Activated T-cell treated with anti-CD3 and anti-CD28 coated beads, Interleukin-2, amount 50 U/mL, for 1 hour (primary cell): ENCODE results near the gene GALNT8.

Experiments used
- DNase-seq: peaks from one replicate; pipeline ENCODE4 v3.0.0-alpha.2; 2020

The GALNT8 gene

DNA sequence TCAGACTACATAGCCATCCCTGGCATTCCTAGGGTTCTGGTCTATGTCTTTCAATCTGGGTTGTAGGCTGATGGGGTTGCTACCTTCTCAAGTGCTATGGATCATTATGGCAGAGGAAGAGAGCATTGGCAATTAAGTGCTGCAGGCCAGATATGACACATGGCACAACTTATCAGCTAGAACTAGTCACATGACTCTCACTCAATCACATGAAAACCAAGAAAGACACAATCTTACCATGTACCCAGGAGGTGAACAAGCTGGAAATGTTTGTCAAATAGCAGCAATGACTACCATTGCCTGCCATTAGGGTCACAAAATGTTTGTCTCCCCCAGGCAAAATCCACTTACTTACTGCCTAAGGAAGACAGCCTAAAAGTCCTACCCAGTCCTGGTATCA lies 80.4 kb downstream of the GALNT8 start:
- no peak for DNase-seq

DNA sequence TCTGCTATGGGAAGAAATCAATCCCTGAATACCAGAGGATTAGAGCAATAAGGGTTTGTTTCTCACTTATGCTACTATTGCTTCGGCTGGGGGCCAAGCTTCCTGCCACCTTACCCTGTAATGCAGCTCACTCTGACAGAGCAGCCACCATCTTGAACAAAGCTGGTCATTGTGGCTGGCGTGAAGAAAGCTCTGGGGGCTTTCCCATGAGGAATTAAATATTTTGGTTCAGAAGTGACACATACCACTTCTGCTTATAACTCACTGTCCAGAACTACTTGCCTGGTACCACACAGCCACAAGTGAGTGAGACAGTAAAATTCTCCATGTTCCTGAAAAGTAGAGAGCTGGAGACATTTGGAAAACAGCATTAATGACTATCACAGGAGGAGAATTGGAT lies 82.6 kb downstream of the GALNT8 start:
- no peak for DNase-seq

DNA sequence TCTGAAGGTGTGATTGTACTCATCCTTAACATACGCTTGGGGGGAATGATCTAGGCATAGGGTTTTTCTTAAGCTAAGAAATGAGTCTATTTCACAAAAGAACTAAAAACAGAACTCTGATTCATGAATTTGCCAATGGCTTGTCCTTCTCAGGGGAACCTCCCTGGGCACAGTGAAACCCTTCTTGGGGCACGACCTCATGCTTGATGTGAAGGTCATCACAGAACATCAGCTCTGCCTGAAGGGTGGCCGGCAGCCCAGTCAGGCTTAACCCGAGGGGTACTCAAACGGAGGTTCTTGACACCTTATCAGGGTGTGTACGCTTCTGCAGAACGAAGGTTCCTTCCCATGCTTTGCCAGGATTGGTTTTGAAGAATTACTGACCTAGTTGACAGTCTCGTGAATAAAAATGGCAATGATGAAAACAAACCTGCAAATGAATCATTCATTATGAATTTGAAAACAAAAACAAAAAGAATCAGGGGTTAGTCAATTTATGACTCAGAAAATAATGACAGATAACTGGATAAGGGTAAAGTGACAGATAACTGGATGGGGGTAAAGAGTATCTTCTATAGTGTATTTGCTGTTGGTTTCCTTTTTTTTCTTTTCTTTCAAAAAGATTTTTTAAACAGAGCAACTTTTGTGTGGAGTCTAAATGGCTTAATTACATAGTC lies 86.4 kb downstream of the GALNT8 start:
- no peak for DNase-seq

DNA sequence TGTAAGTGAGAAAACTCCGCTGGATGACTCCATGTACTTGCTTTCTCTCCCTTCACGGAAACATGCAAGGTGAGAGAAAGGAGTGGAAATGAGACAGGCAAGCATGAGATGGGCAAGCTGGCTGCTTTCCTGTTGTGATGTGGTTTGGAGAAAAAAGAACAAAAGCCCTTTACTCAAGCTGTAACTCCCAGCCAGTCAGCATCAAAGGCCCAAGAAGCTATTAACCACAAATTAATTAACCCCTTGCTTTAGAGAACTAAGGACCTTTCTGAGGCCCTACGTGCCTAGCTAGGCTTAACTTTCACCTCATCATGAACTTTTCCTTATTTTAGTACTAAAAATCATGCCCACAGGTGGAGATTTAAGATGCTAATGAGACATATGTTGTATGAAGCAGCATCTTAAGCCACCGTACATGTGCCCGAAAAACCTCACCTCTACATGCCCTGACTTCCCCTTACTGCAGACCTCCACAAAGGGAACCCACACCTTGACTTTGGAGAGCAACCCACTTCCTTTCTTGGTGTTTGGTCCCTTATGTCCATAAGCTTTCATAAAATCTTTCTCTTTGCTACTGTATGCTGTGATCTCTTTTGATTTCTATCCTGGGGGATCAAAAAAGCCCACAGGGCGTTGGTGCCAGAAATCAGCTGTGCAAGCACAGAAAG lies 87.0 kb downstream of the GALNT8 start:
- DNase-seq: no peak

DNA sequence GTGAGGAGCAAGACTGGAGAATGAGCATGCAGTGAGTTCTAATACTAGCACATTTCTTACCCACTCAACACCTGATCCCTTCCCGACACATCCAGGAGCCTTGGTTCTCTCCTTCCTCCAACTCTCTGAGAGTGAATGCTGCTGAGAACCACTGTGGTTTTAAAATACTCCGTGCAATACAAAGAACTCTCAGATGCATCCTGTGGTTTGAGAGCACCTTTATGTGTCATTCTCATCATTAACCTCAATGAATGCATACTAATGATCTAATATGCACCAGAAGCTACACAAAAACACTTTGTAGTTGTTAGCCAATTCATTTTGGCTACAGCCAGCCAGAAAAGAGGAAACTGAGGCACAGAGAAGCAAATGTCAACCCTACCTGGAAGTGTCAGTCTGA lies 87.6 kb downstream of the GALNT8 start:
- DNase-seq: no peak

DNA sequence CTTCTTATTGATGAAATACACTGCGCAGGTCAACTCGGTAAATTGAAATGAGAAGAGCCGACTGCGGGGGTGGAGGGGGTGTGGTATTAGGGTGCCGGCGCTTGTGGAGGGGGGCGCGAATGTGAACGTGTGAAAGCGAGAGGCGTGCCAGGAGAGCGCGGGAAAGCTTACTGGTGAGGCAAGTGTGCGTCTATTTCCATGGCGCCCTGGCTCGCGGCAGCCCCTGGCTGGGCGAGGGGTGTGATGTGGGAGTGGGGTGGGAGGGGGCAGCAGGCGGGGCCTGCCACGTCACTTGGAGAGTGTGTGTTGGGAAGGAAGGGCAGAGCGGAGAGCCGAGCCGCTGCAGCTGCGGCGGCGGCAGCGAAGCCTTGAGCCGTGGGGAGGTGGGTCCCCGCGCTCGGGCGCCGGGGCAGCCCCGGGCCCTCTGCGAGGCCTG lies 88.8 kb downstream of the GALNT8 start:
- DNase-seq: no peak

DNA sequence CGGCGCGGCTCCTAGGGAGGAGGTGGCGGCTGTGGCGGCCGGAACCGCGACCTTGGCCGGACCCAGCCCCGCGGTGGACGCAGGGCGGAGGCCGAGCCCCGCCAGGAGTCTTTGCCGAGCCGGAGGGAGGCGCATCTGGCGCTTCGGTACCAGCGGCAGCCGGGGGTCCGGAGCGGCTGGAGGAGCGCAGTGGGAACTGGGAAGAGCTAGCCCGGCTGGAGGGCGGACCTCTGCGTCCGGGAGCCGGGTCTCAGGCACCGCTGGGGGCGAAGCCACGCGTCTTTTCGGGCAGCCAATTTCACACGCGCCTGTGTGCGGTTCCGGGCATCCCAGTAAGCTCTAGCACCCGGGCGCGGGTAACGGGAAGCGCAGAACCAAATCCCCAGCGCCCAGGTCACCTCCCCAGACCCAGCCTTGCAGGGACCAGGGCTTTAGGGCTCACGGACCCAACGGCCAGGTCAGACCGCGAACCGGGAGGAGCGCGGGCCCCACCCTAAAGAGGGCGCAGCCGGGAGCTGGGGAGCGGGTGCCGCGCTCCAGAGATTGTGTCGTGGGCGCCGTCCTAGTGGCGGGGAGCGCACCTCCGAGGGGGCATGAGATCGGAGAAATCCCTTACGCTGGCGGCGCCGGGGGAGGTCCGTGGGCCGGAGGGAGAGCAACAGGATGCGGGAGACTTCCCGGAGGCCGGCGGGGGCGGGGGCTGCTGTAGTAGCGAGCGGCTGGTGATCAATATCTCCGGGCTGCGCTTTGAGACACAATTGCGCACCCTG lies 89.4 kb downstream of the GALNT8 start:
- DNase-seq: no peak

DNA sequence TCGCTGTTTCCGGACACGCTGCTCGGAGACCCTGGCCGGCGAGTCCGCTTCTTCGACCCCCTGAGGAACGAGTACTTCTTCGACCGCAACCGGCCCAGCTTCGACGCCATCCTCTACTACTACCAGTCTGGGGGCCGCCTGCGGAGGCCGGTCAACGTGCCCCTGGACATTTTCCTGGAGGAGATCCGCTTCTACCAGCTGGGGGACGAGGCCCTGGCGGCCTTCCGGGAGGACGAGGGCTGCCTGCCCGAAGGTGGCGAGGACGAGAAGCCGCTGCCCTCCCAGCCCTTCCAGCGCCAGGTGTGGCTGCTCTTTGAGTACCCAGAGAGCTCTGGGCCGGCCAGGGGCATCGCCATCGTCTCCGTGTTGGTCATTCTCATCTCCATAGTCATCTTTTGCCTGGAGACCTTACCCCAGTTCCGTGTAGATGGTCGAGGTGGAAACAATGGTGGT lies 90.0 kb downstream of the GALNT8 start:
- no peak for DNase-seq

DNA sequence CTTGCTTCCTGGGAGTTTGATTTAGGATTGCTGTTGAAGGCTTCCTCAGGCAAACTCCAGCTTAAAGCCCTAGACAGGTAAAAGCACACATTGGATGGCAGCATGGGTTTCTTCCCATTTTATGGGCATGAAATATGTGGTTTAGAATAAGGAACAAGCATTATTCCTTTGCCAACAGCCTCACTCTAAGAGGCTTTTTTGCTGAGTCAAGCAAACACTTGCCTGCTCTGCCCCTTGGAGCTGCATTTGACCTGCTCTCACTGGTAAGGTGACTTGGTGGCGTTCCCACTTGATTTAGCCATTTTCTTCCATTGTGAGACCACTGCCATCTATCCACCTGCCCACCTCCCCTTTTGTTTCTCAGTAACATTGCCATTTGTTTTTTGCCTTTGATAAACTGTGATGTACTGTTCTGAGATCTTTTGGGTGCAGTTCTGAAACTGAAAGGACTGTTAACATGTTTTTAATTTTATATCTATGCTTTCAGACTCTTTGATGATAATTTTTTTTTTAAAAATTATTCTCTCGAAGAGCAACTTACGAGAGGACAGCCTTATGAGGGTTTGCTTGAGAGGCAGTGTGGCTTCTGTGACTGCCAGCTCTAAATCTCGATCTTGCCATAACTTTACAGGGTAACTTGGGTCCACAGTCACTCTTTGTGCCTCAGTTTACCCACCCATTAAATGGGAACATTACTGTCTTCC lies 92.6 kb downstream of the GALNT8 start:
- no peak for DNase-seq

DNA sequence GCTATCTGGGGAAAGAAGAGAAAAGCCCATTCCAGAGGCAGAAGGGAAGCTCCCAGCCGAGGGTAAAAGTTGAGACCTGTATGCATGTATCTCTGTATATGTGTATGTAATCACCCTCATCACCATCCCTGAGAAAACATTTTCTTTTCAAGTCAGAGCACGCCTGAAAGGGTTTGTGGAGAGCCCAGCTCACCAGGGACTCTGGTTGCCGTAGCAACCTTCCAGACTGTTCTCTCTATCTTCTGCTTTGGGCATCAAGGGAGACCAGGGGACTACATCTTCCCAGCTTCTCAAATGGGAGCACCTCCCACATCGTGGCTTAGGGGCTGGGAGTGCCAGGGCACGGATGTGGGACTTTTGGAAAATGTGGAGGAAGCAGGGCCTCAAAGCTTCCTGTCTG lies 93.5 kb downstream of the GALNT8 start:
- DNase-seq: no peak

DNA sequence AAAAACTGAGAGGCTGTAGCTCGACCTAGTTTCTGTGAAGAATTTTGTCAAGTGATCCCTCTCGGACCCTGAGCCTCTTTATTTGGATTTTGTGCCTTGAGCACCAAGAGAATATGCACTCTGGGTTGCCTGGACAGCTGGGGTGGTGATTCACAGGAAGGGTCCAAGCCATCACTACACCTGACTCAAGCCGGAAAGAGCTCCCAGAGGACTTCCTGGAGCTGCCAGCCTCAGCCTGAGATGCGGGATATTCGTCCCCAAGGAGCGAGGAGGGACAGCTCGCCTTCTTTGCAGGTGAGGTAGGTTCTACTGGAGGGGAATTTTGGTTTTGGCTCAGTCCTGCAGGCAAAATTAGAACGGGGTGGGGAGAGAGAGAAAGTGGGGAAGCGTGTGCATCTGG lies 94.3 kb downstream of the GALNT8 start:
- DNase-seq: no peak

DNA sequence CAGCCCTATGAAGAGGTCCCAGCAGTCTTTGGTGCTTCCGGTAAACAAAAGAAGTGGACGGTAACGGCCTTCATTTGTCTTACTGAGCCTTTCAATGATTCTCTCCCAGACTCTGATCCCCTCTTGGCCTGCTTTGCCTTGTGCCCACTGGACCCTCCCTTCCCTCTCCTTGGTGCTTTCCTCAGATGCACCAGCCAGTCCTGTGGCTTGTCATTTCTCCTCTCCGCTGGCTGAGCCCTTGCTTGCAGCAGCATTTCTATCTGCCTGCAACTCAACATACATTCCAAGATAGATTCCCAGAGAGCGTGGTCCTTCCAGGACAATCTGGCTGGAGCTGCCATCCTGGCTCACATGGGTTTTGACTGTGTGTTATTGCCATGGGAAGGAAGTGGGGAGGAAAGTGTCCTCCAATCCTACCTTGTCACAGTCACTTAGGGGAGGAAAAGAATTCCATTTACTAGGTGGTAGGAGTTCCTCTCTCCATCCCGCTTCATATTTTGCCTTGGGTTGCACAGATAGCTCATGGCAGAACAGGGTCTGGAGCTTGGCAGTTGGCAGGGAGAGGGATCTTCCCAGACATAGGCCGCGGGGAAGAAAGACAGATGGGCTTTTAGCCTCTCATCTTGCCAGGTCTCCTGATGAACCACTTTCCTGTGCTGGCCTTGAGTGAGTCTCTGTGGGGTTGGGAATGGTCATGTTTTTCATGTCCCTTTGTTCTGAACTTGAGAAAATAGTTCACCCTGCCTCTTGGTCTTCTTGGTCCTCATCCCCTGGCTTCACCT lies 96.7 kb downstream of the GALNT8 start:
- no peak for DNase-seq

DNA sequence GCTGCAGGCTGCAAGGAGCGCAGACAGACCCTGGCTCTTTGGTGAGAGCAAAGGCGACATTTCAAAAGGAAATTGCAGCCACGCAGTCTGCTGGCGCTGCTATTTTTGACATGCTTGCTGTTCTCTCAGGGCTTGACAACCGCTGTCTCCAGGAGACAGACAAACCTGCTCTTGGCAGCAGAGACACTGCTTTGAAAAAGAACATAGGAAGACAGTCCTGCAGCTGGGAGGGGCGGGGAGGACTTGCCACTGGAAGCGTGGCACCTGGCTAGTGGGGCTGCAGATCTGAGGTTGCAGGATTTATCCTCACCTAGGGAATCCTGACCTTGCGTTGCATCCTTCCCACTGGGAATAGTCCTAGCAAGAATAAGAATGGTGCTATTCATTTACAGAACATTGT lies 97.7 kb downstream of the GALNT8 start:
- DNase-seq: no peak

DNA sequence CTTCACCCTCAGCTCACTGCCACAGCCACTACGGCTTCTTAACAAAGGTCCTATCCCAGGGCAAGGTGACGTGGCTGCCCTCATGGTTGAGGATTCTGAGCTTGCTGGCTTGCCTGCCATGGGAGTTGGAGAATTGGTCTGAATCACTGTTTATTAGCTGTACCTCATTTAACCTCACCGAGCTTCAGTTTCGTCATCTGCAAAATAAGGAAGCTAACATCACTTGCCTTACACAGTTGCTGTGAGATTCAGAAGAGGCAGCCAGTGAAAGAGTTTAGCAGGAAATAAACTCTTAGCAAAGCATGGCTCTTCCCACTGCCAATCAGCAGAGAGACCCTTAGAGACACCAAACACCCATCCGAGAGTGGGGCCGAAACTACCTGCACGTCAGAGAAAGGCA lies 99.5 kb downstream of the GALNT8 start:
- DNase-seq: no peak

DNA sequence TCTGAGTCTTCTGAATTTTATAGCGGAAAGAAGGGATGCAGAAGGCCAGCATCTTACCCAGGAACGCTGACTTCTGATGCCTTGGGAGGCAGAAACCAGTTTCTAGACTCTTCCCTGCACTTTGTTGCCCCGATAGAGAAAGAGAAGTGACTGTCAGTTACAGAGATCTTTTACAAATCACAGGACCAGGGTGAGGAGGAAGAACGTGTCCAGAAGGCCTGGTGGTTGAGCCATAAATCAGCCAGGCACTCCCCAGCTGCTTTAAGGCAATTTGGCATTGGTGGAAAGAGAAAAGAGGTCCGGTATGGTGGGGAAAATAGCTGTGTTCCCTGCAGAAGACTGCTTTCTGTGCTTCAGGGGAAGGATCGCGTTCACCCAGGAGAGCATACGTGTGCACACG lies 100.8 kb downstream of the GALNT8 start:
- DNase-seq: no peak
